Adrenal gland (tissue), 5 donors: Measurements from ENCODE around the gene RBKS.

Experiments used
- POLR2A ChIP-seq, 2 donors: fragments of 450-650 bp; IDR thresholded peaks; one replicate each; pipeline ENCODE4 v1.6.1; 2017; ENCODE audit warnings: antibody characterized with exemption in 2 of 2, mild to moderate bottlenecking in 2 of 2, moderate library complexity in 1 of 2
- TF ChIP-seq, protein P1 (sequence below), 6 experiments: fragments of 450-650 bp in 4 of 6; fragments of 200-600 bp in 2 of 6; sonication (generic) in 1 of 6; IDR thresholded peaks; 1 replicate in 5 of 6; 2 replicates in 1 of 6; pipeline versions ENCODE4 v1.5.1 to v1.8.0; 2016 to 2021; ENCODE audit warnings: antibody characterized with exemption in 6 of 6, mild to moderate bottlenecking in 2 of 6, moderate library complexity in 1 of 6
- donor health status: DM: no; HTN: no; CAD: no.

DNA sequence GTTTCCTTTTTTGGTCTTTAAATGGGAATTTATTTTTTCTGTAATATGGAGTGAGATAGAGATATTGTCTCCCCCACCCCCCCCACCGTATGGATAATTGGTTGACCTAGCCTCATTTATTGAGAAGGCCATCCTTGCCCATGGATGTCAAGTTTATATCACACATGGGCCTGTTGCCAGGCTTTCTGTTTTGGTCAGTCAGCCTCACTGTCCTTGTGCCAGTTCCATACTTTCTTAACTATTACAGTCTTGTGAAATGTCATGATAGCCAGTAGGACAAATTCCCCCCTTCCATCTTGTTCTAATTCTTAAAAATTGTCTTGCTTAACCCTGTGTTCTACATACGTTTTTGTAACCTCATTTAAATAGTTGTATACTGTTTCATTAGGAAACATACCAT lies 12.8 kb upstream of the RBKS start:
- TF ChIP-seq, protein P1, sequence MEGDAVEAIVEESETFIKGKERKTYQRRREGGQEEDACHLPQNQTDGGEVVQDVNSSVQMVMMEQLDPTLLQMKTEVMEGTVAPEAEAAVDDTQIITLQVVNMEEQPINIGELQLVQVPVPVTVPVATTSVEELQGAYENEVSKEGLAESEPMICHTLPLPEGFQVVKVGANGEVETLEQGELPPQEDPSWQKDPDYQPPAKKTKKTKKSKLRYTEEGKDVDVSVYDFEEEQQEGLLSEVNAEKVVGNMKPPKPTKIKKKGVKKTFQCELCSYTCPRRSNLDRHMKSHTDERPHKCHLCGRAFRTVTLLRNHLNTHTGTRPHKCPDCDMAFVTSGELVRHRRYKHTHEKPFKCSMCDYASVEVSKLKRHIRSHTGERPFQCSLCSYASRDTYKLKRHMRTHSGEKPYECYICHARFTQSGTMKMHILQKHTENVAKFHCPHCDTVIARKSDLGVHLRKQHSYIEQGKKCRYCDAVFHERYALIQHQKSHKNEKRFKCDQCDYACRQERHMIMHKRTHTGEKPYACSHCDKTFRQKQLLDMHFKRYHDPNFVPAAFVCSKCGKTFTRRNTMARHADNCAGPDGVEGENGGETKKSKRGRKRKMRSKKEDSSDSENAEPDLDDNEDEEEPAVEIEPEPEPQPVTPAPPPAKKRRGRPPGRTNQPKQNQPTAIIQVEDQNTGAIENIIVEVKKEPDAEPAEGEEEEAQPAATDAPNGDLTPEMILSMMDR (IDR thresholded peaks at IDR 0.05), result no peak
- TF ChIP-seq POLR2A (IDR thresholded peaks at IDR 0.05), result no peak
